T-helper 1 cell (primary cell): ENCODE data around the gene MAP4K2.
A peak's percentile ranks its signal among the peaks of the same experiment; 100 is the strongest.

ENCODE experiments used
- DNase-seq, 5 donors: peaks; one replicate each; pipeline ENCODE4 v3.0.0-alpha.2; 2012 to 2020

The MAP4K2 gene

DNA sequence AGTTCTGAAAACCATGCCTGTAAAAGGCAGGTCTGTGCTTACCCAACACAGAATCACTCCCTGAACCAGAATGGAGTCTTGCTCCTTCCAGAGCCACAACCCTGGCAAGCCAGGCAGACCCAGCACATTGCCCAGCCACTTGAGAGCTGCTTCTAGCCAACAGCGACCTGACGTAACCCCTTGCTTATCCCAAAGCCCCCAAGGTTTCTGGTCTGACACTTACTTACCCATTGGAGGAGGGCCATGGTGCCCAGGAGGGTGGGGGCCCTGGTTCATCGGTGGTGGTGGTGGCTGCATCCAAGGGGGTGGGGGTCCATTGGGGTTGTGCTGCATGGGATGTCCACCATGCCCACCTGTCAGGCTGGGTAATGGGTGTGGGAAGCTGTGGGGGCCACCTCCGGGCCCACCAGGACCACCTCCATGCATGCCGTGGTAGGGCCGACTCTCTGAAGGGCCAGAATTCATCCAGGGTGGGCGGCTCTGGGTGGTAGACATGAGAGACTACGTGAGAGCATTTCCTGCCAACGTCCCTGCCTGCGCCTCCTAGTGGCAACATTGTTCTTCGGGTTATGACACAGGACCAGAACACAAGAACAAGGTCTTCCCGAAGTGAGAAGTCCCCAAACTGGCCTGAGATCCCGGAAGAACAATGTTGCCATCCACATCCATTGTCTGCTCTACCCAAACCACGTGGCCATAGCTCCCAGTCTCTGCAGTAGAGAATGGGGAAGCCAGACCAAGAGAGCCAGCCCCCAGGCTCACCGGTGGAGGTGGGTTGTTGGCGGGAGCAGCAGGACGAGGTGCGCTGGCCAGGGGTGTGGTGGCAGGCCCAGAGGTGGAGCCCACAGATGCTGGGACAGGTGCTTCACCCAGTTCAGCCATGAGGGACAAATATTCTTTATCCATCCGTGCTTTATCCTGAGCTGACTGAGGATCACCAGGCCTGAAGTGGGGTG is 35.4 kb downstream of the MAP4K2 start:
- peak; percentile 50 to 86 (median 73) for DNase-seq

DNA sequence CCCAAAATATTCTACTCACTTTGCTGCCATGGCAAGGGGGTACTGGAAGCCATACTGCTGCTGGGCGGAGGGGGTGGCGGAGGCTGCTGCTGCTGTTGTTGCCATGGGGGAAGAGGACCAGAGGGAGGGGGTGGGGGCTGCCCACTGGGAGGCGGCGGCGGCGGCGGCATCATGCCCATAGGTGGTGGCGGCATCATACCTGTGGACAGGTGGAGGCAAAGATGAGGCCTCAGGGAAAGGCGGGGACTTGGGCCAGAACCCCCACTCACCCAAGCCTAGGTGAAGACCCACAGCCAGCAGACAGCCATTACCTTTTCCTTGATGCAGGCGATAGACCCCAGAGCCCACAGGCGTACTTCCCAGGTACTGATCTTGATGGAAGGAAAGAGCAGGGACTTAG is 36.1 kb downstream of the MAP4K2 start:
- no peak for DNase-seq

DNA sequence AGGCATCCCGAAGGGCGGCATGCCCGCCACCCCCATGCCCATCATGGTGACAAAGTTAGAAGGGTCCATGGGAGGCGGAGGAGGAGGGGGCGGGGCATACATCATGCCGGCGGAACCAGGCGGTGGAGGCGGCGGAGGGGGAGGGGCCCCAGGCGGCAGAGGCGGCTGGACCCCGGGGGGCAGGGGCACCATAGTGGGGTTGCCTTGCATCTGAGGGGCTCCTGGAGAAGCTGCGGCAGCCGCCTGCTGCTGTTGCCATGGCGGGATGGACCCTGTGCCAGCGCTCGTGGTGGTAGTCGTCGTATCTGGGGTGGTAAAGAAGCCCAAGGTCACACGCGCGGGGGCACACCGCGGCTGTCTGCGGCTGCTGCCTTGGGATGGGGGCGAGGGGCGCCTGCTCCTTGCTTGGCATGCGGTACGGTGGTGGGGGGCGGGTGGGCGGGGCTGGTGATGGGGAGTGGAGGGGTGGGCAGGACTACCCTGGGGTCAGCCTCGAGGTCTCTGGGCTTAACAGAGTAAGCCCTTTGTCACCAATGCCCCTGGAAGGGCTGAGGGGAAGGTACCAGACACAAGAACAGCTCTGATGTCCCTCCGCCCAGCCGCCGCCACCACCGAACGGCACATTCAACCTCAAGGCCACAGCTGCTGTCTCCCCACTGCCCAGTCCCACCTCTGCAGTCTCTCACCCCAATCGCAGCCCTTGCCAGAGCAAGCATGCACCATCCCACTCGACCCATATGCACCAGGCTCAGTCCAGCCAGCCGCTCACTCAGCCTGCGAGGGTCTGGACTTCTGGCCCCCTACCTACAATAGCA is 37.0 kb downstream of the MAP4K2 start:
- DNase-seq, result no peak

DNA sequence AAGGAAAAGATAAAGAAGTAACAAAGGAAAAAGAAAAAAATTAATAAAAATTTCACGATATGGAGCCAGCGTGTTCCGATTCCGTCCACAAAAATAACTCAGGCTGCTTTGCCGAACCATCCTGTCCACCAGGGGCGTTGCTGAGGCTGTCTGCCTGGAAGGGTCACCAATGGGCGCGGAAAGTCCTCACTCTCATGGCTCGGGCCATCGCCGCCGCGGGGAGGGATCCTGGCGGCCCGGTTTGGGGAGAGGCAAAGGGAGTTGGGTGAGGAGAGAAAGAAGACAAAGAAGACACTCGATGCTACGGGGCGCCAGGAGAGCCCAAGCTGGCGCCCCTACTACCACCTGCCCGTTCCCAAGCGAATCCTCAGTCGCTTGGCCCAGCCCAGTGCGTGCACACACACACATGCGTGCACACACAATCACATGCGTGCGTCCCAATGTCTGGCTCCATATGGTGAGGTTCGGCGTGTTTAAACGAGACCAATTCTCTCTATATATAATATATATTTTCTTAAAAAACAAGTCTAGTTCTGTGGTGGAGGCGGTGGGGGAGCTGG is 37.6 kb downstream of the MAP4K2 start:
- DNase-seq, result no peak

DNA sequence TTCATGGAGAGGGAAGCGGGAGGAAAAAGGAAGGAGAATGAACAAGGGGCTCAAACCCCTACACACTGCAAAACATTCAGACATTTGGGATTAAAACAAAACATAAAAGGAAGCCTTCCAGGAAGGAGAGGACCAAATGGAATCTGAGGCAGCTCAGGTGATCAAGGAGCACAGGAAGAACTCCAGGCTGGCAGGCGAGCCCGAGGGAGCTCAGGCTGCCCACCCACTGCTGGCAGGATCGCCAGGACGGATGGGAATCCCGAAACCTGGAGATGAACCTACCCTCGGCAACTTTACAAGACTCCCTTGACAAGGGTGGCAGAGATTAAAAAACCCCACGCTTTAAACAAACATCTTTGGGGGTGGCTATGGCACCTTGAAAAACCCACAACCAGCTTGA is 38.3 kb downstream of the MAP4K2 start:
- no peak for DNase-seq

DNA sequence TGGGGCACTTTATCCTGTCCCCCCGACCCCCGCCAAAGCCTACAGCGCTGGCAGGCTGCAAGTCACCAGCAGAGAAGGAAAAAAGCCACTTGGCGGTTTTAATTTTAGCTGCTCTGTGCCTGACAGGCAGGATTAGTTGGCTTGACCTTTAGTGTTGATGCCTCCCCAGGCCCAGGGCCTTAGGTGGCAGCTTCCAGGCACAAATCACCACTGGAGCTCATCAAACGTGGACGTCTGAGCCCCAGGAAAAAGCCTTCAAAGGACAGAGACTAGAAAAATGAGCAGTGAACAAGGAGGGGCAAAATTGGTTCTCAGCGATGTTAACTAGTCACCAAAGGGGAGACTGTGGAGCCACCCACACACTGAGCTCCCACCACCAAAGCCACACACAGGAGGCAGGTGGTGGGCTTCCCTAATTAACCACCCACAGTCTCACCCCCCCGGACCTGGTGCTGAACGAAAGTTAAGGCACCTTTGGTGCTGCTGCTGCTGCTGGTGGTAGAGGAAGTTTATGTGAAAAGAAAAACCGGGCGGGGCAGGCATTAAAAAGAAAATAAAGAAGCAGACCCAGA is 38.9 kb downstream of the MAP4K2 start:
- peak in 3 of 5 donors; percentile 53 to 67 (median 62) for DNase-seq

DNA sequence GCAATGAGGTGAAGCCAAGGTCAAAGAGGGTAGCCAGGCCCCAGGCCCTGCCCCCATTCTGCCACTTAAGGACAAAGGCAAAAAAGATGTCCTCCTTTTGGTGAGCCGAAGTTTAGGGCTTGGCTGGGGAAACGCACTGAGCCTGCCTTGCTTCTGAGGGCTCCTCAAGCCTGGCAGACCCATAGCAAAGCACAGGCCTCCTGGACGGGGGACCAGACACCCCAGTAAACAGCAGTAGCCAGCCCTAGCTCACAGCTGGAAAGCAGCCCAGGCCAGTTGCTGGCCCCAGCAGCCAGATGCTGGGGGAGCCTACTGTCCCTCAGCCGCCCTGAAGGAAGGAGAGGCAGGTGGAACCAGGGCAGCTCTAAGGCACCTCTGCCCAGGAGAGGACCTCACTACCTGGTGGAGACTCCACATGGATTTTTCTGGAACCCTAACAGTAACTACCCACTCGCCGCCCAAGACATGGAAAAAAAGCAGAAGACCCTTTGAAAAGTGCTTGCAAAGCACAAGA is 39.4 kb downstream of the MAP4K2 start:
- DNase-seq, result no peak

DNA sequence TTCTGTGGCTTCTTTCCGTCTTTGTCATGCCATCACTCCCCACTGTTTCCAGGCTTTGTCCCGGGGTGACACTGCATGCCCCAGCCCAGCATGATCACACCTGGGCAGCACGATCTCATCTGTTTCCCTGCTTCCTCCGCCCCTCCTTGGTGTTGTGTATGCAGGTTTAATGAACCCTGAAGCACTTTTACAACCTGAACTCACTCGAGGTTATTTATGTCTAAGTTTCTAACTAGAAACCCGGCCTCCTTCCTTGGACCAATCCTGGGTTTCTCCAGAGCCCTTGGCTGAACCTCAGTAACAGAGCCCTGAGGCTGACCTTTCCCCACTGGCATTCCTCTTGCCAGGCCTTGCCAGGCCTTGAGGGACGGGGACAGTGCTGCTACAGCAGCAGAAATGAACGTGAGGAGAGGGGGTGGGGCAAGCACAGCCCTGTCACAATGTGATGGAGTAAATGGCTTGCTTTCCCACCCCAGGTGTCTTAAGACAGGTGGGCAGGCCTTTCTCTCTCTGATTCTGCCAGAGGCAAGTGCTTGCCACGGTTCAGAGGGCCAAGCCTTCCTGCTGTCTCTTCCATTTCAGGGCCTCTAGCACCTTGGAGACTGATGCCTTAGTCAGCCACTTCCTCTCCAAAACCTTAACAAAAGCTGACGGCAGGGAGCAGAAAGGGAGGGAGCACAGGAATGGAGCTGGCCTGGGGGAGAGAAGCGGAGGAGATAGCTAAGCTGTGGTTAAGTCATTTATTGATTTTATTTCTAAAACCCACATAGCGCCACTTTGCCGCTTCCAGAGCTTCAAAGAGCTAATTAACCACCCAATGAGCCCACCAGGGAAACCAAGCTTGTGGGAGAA is 40.1 kb downstream of the MAP4K2 start:
- DNase-seq, result peak in 1 of 5 donors; percentile 41

DNA sequence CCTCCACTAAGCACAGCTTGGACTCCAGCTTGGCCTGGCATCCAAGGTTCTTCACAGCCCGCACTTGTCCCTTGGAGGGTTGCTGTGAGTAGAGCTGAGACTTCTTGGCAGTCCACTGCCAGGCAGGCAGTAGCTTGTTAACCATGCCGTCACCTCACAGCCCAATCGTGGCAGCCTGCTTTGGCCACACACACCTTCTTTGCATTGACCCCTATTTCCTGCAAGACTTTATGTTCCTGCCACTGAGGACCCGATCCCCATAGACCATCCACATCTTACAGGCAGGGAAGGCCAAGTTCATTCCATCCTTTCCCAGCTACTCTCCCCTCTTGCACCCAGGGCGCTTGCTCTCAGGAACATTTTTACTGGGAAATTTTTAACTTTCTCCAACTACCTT is 40.7 kb downstream of the MAP4K2 start:
- no peak for DNase-seq

DNA sequence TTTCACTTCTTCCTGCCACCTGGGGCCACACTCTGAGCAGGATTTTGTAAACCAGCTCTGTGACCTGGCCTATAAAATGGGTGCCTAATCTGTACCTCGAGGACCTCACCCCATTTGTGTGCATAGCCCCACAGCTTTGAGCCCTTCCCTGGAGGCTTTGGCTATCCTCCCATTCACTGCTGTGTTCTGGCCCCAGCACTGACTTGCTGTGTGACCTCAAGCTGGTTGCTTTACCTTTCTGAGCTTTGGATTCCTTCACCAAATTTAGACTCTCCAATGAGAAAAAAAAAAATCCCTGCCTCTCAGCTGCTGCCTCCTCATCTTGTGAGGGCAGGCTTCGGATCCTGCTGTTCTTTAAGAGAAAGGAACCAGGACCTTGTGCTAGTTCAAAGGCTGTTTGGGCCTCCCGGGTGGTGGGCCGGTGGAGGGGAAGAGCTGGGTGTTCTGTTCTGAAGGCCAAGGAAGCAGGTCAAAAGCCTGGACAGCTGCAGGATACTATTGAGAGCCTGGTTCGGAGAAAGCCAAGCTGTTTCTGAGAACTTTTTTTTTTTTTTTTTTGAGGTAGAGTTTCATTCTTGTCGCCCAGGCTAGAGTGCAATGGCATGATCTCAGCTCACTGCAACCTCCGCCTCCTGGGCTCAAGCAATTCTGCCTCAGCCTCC is 42.1 kb downstream of the MAP4K2 start:
- DNase-seq, result peak in 1 of 5 donors; percentile 70

DNA sequence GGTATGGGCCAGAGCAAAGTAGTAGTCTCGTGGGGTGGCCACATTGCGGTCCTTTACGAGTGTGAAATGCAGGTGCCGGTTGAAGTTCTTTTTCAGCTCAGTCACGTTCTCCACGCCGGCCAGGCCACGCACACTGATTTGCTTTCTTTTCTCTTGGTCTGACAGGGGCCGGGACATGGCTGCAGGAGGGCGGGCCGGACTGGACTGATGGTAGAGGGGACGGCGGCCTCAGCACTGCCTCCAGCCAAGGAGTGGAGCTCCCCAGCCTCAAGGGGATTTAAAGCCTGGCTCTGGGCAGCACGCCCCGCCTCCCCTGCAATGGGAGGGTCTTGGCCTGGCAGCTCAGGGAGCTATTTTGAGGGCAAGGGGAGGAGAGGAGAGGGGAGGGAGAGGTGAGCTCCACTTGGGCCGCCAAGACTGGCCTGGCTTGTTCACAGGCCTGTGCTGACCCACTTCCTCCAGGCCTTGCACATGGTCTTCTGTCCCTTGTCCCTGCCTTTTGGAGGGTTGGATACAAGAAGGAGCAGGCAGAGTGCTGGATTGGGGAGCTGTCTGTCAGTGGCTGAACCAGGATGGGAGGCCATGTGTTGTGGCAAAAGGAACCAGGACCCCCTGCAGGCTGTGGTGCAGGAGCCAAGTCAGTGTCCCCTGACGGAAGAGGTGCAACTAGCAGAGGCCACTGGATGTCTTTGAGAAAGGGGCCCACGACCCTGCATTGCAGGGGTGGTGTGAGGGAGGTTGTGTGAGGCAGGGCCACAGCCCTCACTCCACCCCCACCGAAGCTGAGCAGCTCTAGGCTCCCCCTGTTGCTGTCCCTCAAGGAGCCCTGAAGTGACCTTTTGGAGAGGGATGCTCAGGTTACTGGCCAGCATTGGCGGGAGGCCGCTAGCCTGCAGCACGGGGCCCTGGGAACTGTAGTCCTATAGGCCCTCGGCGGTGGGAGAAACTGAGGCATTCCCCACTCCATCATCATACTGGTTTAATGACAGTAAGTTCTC is 43.0 kb downstream of the MAP4K2 start, which contains the start of gene PYGM:
Gene PYGM, minus strand, starts transcription at position 253 of the 998 bp plus-strand sequence. Its CDS starts 76 bp downstream, at position 177.
- DNase-seq, result no peak

DNA sequence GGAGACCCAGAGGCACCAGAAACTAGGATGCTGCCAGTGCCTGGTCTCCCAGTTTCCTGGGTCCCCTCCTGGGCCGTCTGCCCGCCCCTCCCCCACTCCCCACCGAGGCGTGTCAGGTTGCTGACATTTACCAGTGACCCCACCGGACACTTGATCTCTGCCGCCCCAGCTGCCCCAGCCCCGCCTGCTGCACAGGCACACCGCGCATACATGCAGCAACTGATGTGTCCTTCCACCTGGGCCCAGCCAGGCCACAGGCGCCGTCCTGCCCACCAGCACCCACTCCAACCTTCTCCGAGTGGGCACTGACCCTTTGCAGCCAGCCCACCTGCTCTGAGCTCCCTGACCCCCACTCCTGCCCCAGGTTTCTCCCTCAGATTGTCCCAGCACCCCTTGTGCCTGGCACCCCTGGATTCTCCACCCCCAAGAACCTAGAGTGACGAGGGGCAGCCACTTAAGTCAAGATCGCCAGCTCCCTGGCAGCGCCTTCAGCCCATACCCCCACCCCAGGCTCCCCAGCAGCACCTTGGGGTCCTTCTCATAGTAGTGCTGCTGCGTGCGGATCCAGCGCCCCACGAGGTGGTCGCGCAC is 43.8 kb downstream of the MAP4K2 start:
- DNase-seq, result no peak

DNA sequence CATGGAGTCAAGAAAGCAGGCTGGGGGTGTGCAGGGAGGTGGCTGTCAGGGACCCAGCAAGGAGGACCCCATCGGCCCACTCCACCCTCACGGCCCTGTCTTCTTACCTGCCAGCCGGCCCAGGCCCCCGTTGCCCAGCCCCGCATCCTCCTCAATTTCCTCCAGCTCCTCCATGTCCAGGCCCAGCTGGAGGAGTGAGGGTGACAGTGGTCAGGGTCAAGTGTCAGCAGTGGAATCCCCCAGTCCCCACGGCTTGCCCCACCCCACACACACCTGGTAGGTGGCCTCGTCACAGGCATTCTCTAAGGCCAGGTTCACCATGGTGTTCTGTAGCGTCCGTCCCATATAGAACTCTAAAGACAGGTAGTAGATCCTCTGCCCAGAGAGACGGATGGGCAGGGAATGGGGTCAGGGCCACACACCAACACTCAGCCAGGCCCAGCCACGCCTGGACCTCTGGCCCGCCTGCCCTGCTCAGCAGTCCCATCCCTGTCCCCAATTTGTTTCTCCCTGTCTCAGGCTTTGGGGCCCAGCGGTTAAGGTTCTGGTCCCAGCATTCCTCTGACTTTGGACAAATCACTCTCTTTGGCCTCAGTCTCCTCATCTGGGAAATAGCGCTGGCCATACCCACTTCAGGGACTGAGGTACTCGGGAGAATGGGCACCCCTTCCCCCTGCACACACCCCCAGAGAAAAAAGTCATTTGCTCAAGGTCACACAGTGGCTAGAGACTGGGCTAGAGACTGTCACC is 44.5 kb downstream of the MAP4K2 start:
- no peak for DNase-seq

DNA sequence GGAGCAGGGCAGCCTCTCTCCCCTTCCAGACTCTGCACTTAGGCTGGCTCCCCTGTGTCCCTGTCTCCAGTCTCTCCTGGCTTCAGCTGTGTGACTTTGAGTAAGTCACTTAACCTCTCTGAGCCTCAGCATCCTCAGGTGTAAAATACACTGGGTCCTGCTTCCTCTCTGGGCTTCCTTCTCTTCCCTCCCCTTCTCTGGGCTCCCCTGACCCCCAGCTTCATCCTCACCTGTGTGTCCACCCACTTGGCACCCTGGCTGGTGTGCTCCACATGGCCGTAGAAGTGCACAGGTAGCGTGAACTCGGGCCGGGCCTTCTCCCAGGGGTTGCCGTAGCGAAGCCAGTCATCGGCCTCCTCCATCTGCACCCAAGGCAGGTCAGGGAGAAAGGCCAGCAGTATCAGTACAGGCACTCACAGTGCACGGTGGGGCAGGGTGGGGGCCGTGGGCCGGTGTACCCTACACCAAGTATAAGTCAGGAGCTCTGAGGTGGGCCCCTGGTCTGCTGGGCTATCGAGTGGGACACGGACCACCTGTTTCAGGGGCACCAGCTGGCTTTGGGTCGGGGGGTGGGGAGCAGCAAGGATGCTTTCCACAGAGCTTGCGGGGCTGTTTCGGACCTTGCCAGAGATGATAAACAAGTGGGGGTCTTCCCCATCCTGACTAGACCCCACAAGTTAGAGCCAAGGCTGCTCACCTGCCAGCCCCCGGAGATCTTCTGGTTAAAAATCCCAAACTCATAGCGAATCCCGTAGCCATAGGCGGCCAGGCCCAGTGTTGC is 45.3 kb downstream of the MAP4K2 start:
- no peak for DNase-seq

DNA sequence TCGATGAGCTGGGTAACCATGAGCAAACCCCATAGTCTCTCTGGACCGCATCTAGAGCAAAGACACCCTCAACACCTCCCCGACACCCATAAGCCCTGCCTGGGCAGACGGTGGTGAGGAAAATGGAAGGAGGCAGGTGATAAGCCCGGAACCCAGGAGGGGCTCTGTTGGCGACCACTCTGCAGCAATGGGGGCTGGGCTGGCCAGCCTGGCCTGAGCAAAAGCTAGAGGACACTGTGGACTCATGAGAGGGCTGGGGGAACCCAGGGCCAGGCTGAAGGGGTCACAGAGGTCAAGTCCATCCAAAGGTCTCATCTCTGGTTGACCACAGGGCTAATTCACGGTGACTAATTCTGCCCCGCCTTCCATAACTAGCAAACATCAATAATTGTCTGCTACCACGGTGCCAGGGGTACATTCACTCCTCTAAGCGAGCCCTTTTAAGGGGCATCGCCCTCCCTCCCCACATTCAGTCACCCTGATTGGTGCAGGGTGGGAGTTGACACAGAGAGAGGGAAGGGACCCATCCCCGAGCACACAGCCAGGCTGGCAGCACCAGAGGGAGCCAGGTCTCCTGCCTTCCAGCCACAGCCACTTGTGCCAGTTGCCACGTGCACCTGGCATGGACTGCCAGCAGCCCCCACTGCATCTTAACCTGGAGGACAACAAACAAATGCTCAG is 47.2 kb downstream of the MAP4K2 start:
- DNase-seq, result no peak

DNA sequence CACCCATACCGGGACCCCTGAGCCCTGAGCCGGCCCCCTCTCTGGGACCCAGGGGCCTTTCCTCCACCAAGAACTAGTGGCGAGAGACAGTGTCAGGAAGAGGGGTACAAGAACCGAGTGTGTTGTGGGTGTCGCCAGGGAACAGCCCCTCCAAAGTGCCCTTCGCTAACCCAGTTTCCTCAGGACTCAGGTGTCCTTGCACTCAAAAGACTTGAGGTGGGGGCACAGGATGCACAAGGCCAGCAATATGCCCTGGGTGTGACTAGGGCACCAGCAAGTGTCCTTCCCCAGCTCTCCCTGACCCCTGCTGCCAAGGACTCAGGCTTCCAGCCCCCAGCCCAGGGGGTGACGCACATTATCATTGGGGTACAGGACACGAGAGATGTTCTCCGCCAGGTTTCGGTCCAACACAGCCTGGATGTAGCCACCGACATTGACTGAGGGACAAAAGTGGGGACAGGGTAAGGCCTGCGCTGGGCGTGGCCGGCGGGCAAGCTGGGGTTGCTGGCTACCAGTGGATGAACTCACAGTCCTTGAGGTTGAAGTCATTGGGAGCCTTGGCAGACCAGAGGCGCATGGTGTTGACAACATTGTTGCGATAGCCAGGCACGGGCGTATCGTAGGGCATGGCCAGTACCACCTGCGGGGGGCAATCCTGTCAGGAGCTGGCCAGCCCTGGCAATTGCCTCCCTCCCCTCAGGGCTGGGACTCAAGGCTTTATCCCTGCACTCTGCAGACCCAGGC is 47.9 kb downstream of the MAP4K2 start:
- DNase-seq, result no peak
